Left lung (tissue), 10 donors: Measurements from ENCODE around the gene RNH1. TPM values are rescaled to one million over a fixed set of nuclear protein-coding genes. Genes with fewer than 3 reads are reported as not detected.

Experiments used
- ATAC-seq: fragments of 200-7000 bp; cut with Tn5 transposase; one replicate; pipeline ENCODE4 v1.9.1; 2020; ENCODE audit warnings: moderate library complexity
- DNase-seq, 4 donors: peaks; one replicate each; pipeline ENCODE4 v3.0.0-alpha.2; 2013 to 2020
- H3K27ac ChIP-seq, 2 donors: fragments of 200-600 bp; sonication (generic) in 1 of 2; one replicate each; pipeline versions ENCODE4 v1.5.0 to v1.8.0; 2020 to 2021
- H3K27me3 ChIP-seq, 2 donors: fragments of 200-600 bp; sonication (generic) in 1 of 2; one replicate each; pipeline versions ENCODE4 v1.5.0 to v1.8.0; 2020 to 2021
- H3K36me3 ChIP-seq, 2 donors: fragments of 200-600 bp; sonication (generic) in 1 of 2; one replicate each; pipeline versions ENCODE4 v1.5.0 to v1.8.0; 2020 to 2021
- H3K4me1 ChIP-seq, 2 donors: fragments of 200-600 bp; one replicate each; pipeline ENCODE4 v1.8.0; 2021
- H3K4me3 ChIP-seq, 2 donors: fragments of 200-600 bp; sonication (generic) in 1 of 2; one replicate each; pipeline versions ENCODE4 v1.5.0 to v1.8.0; 2020 to 2021; ENCODE audit warnings: mild to moderate bottlenecking in 1 of 2
- H3K9me3 ChIP-seq, 2 donors: fragments of 200-600 bp; sonication (generic) in 1 of 2; one replicate each; pipeline versions ENCODE4 v1.5.0 to v1.8.0; 2020 to 2021
- intact Hi-C, 2 donors: fragments of 100-400 bp; cut with DNase I; formaldehyde crosslinking; loops; one replicate each; pipeline versions ENCODE4 v1.11.2 to v1.14.2; 2022
- polyA plus RNA-seq, 6 donors: library from polyadenylated mRNA; unstranded; fragments of 120-200 nt; gene quantifications; one replicate each; pipeline ENCODE4 v1.2.1, GENCODE V29; 2013; ENCODE audit not compliant: insufficient read length in 6 of 6
- total RNA-seq, 2 donors: library from RNA; stranded (reverse); fragmentation: NEBNext Ultra II Directional; extraction: Animal tissue kit (Norgen Biotek cat#: 25700); gene quantifications; one replicate each; pipeline ENCODE4 v1.2.1, GENCODE V29; 2021
- TF ChIP-seq, protein P1 (sequence below), 2 donors: fragments of 200-600 bp; sonication (generic) in 1 of 2; IDR thresholded peaks; one replicate each; pipeline versions ENCODE4 v1.5.0 to v1.8.0; 2021; ENCODE audit warnings: antibody characterized with exemption in 2 of 2
- donor health status: DM: no; HTN: yes; CAD: no.
- donor health status: DM: no; HTN: no; CAD: no.

Gene RNH1
- total and polyA plus RNA-seq, 8 donors, result 69.3 to 243 (median 91.2) TPM

DNA sequence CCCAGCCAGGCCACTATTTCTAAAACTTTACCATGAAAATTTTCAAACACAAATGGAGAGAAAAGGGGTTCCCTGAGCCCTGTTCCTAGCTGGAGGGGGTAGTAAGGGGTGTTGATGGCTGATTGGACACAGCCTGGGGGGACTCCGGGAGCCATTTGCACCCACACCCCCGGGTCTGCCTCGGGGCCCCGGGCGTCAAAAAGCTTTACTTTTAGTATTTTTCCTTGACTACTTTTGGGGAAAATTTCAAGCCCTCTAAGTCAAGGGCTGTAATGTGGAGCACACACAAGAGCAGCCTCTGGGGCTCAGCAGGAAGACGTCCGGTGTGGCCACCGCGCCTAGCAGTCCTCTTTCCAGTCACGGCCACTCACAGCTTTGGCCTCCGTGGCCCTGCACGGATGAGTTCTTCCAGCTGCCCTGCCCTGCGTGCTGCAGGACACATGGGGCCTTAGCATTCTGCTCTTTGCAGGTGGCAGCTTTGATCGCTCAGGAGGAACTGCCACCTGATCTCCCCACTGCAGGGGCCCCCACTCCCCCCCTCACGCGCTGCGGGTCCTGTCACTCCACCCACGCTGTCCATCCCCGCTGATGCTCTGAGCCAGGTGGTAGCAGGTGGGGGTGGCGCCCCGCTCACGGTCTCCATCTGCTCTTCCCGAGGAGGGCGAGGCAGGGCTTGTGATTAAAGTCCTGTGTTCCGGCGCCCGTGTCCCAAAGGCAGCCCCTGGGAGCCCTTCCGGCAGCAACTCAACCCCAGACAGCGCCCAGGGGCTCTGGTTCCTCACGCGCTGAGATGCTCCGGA is 14.4 kb downstream of the RNH1 start:
- Histone ChIP-seq H3K4me1 (no peaks in the 10 kb centered on the region), H3K27ac (no peak overlapping the region), H3K4me3 (no peak overlapping the region), H3K36me3 (peaks cover 0 to 90% of the 10 kb centered on the region in 2 donors), H3K27me3 (no peaks in the 10 kb centered on the region), H3K9me3 (no peaks in the 10 kb centered on the region)
- ATAC-seq (no peak), DNase-seq (peak in 1 of 4 donors; percentile 60)
- TF ChIP-seq, protein P1, sequence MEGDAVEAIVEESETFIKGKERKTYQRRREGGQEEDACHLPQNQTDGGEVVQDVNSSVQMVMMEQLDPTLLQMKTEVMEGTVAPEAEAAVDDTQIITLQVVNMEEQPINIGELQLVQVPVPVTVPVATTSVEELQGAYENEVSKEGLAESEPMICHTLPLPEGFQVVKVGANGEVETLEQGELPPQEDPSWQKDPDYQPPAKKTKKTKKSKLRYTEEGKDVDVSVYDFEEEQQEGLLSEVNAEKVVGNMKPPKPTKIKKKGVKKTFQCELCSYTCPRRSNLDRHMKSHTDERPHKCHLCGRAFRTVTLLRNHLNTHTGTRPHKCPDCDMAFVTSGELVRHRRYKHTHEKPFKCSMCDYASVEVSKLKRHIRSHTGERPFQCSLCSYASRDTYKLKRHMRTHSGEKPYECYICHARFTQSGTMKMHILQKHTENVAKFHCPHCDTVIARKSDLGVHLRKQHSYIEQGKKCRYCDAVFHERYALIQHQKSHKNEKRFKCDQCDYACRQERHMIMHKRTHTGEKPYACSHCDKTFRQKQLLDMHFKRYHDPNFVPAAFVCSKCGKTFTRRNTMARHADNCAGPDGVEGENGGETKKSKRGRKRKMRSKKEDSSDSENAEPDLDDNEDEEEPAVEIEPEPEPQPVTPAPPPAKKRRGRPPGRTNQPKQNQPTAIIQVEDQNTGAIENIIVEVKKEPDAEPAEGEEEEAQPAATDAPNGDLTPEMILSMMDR (IDR thresholded peaks at IDR 0.05), result no peak
- intact Hi-C loops, result no loop called here

DNA sequence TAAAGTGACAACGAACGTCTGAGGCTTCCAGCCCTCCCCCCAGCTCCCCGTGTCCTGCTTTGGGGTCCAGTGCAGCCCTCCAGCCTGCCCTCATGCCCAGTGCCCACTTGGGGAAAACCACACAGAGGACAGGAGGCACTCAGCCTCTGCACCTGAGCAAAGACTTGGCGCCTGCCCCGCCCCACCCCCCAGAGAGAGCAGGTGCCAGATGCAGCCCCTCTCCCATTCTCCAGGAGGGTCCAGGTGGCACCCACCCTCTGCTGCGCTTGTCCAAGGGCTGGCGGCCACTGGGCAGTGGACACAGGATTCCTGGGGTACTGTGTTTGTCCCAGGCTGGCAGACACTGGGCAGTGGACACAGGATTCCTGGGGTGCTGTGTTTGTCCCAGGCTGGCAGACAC is 15.7 kb downstream of the RNH1 start:
- H3K4me1 ChIP-seq, result no peaks in the 10 kb centered on the region
- intact Hi-C loops, result no loop called here
- DNase-seq, result peak in 1 of 4 donors; percentile 43
- TF ChIP-seq, protein P1 (IDR thresholded peaks at IDR 0.05), result no peak
- H3K27me3 ChIP-seq, result no peaks in the 10 kb centered on the region
- no peaks in the 10 kb centered on the region for H3K9me3 ChIP-seq
- no peak overlapping the region for H3K27ac ChIP-seq
- ATAC-seq, result no peak
- H3K4me3 ChIP-seq, result no peak overlapping the region
- peaks cover 0 to 82% of the 10 kb centered on the region in 2 donors for H3K36me3 ChIP-seq

DNA sequence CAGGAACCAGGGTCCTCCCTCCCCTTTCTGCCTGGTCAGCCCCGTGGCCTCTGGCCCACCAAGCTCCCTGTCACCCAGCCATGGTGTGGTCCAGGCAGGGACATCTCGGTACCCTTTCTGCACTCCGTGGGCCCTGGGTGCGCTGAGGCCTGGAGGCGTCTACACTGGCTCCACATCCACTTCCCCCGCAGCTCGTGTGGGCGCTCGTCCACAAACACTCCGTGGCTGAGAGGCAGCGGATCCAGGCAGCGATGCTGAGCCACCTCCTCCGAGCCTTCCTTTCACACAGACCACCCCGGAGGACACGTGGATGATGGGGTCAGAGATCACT is 16.1 kb downstream of the RNH1 start:
- Histone ChIP-seq H3K27me3 (no peaks in the 10 kb centered on the region), H3K4me3 (no peak overlapping the region), H3K4me1 (no peaks in the 10 kb centered on the region), H3K9me3 (no peaks in the 10 kb centered on the region), H3K36me3 (peaks cover 0 to 78% of the 10 kb centered on the region in 2 donors), H3K27ac (no peak overlapping the region)
- ATAC-seq (no peak), DNase-seq (peak in 1 of 4 donors; percentile 75)
- TF ChIP-seq, protein P1 (IDR thresholded peaks at IDR 0.05), result no peak
- intact Hi-C loops, result no loop called here

DNA sequence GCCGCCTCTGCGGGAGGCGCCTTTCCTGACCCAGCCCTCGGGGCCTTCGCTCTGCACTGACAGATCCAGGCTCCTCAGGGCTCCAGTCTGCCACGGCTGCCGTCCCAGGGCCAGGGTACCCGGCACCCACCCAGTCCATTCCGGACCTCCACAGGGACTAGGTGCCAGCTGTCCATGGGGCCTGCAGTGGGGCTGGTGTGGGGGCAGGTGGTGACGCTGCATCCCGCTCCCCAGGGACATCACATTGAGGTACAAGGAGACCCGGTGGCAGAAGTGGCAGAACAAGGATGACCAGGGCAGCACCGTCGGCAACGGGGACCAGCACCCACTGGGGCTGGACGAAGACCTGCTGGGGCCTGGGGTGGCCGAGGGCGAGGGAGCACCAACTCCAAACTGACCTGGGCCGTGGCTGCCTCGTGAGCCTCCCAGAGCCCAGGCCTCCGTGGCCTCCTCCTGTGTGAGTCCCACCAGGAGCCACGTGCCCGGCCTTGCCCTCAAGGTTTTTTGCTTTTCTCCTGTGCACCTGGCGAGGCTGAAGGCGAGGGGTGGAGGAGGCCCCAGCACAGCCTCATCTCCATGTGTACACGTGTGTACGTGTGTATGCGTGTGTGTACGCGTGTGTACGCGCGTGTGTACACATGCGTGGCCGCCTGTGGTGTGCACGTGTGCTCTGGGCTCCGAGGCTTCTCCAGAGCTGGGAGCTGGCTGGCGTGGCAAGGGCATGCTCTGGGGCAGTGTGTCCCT is 16.7 kb downstream of the RNH1 start:
- H3K27ac ChIP-seq, result no peak overlapping the region
- DNase-seq (peak in 1 of 4 donors; percentile 69), ATAC-seq (no peak)
- H3K4me1 ChIP-seq, result no peaks in the 10 kb centered on the region
- H3K36me3 ChIP-seq, result peaks cover 0 to 72% of the 10 kb centered on the region in 2 donors
- intact Hi-C loops, result no loop called here
- TF ChIP-seq, protein P1 (IDR thresholded peaks at IDR 0.05), result no peak
- H3K4me3 ChIP-seq, result no peak overlapping the region
- H3K9me3 ChIP-seq, result no peaks in the 10 kb centered on the region
- H3K27me3 ChIP-seq, result no peaks in the 10 kb centered on the region

DNA sequence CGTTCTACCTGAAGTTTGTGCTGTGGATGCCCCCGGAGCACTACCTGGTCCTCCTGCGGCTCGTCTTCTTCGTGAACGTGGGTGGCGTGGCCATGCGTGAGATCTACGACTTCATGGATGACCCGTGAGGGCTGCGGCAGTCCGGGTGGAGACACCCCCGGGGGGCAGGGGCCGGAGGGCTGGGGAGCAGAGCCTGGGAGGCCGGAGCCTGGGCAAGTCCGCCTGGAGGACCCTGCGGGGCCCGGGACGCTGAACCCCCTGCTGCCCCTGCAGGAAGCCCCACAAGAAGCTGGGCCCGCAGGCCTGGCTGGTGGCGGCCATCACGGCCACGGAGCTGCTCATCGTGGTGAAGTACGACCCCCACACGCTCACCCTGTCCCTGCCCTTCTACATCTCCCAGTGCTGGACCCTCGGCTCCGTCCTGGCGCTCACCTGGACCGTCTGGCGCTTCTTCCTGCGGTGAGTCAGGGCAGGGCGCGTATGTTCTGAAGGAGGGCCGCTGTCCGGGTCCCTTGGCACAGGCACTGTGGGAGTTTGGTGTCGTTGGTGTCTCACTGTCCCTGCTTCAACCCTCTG is 17.3 kb downstream of the RNH1 start:
- Histone ChIP-seq H3K27me3 (no peaks in the 10 kb centered on the region), H3K27ac (no peak overlapping the region), H3K4me1 (no peaks in the 10 kb centered on the region), H3K36me3 (peaks cover 0 to 66% of the 10 kb centered on the region in 2 donors), H3K4me3 (no peak overlapping the region), H3K9me3 (no peaks in the 10 kb centered on the region)
- DNase-seq, result peak in 1 of 4 donors; percentile 74
- intact Hi-C loops, result no loop called here
- TF ChIP-seq, protein P1 (IDR thresholded peaks at IDR 0.05), result no peak
- no peak for ATAC-seq
